ENCODE measurements around the gene SULT4A1. TPM values are rescaled to one million over a fixed set of nuclear protein-coding genes. Genes with fewer than 3 reads are reported as not detected.
A peak's percentile ranks its signal among the peaks of the same experiment; 100 is the strongest.
"Not testable (repeated sequence)": the region's sequence is repeated elsewhere in the genome, so short reads cannot be mapped to it uniquely, and the experiment has no call there.

Gene SULT4A1
- total RNA-seq, 1 experiment from 2014 or later: 12.6 TPM

GRCh38 chr22:43905681-43906080, 43.4 kb upstream of the SULT4A1 start:
- POLR2A ChIA-PET: no interaction called here
- Mint-ChIP-seq H3K27me3 (ENCODE audit: low read depth) (peaks cover 20% of the 10 kb centered on the region), H3K9me3 (peaks cover 6% of the 10 kb centered on the region), H3K36me3 (no peaks in the 10 kb centered on the region), H3K4me3 (no peak overlapping the region), H3K4me1 (0 out of 2 replicates have a peak, but pooled peaks cover 4% of the 10 kb centered on the region), H3K27ac (no peak overlapping the region)
- no peak for TF ChIP-seq ZSCAN18 (CRISPR knock-in tag; IDR thresholded peaks at IDR 0.05)
- TF ChIP-seq MYBL2 (CRISPR knock-in tag; IDR thresholded peaks at IDR 0.05): no peak
- TF ChIP-seq GTF2I (CRISPR knock-in tag; conservative IDR thresholded peaks at IDR 0.05): no peak
- TF ChIP-seq CDX4 (CRISPR knock-in tag; IDR thresholded peaks at IDR 0.05; ENCODE audit: borderline replicate concordance): no peak
- no peak for TF ChIP-seq ZNF512 (CRISPR knock-in tag; IDR thresholded peaks at IDR 0.05; ENCODE audit: borderline replicate concordance)
- DNase-seq (ENCODE audit: low spot score) (no peak), ATAC-seq (no peak)
- CTCF ChIA-PET: interaction anchor here (1.1 to 3.6 kb wide), 3 partner anchors 21 to 41 kb away, joined by 3 to 23 read pairs (median 5); no protein-coding TSS in a partner anchor

- H3K4me1 Mint-ChIP-seq, H3K9me3 Mint-ChIP-seq, H3K4me3 Mint-ChIP-seq, H3K36me3 Mint-ChIP-seq, H3K27ac Mint-ChIP-seq, ATAC-seq, POLR2A ChIA-PET: not testable (repeated sequence)
- peak; percentile 78 for DNase-seq (ENCODE audit: low spot score)
- CTCF ChIA-PET: interaction anchor here (14.0 kb wide), 1 partner anchor 21 kb away, joined by 162 read pairs; no protein-coding TSS in a partner anchor
- peaks cover 20% of the 10 kb centered on the region for H3K27me3 Mint-ChIP-seq (ENCODE audit: low read depth)
- peak; percentile 44 for TF ChIP-seq CTCF (IDR thresholded peaks at IDR 0.05)
These were observed 42.1 kb upstream of the SULT4A1 start for GRCh38 chr22:43904412-43904811.

- H3K4me3 Mint-ChIP-seq; H3K9me3 Mint-ChIP-seq; H3K36me3 Mint-ChIP-seq; H3K4me1 Mint-ChIP-seq; DNase-seq (ENCODE audit: low spot score); ATAC-seq; H3K27ac Mint-ChIP-seq; POLR2A ChIA-PET: not testable (repeated sequence)
- peaks cover 16% of the 10 kb centered on the region for H3K27me3 Mint-ChIP-seq (ENCODE audit: low read depth)
- CTCF ChIA-PET: interaction anchor here (0.6 to 14.0 kb wide), 2 partner anchors 20 to 813 kb away, joined by 3 to 162 read pairs; no protein-coding TSS in a partner anchor
These were observed 40.7 kb upstream of the SULT4A1 start for GRCh38 chr22:43903033-43903432.

- Mint-ChIP-seq H3K27ac (no peak overlapping the region), H3K9me3 (peaks cover 6% of the 10 kb centered on the region), H3K4me3 (no peak overlapping the region), H3K36me3 (no peaks in the 10 kb centered on the region), H3K4me1 (no peaks in the 10 kb centered on the region), H3K27me3 (ENCODE audit: low read depth) (peaks cover 16% of the 10 kb centered on the region)
- ATAC-seq: no peak
- ChIA-PET CTCF (interaction anchor here (14.0 kb wide), 1 partner anchor 19 kb away, joined by 162 read pairs; no protein-coding TSS in a partner anchor), POLR2A (no interaction called here)
- no peak for TF ChIP-seq EMX1 (CRISPR knock-in tag; IDR thresholded peaks at IDR 0.05)
- TF ChIP-seq ZNF396 (CRISPR knock-in tag; IDR thresholded peaks at IDR 0.05; ENCODE audit: borderline replicate concordance): no peak
- no peak for TF ChIP-seq MAX (CRISPR knock-in tag; IDR thresholded peaks at IDR 0.05)
- TF ChIP-seq MYBL2 (CRISPR knock-in tag; IDR thresholded peaks at IDR 0.05): no peak
- TF ChIP-seq FOXP4 (CRISPR knock-in tag; IDR thresholded peaks at IDR 0.05): no peak
- no peak for TF ChIP-seq TEAD4 (CRISPR knock-in tag; IDR thresholded peaks at IDR 0.05)
- TF ChIP-seq FOXJ3 (CRISPR knock-in tag; IDR thresholded peaks at IDR 0.05; ENCODE audit: borderline replicate concordance): no peak
- TF ChIP-seq ATF3 (CRISPR knock-in tag; conservative IDR thresholded peaks at IDR 0.05): no peak
- no peak for TF ChIP-seq JUN (CRISPR knock-in tag; IDR thresholded peaks at IDR 0.05)
- no peak for DNase-seq (ENCODE audit: low spot score)
These were observed 39.8 kb upstream of the SULT4A1 start for GRCh38 chr22:43901976-43902643.

Measured in WTC11 (cell line).